ENCODE results near the gene OR4A15.

DNA sequence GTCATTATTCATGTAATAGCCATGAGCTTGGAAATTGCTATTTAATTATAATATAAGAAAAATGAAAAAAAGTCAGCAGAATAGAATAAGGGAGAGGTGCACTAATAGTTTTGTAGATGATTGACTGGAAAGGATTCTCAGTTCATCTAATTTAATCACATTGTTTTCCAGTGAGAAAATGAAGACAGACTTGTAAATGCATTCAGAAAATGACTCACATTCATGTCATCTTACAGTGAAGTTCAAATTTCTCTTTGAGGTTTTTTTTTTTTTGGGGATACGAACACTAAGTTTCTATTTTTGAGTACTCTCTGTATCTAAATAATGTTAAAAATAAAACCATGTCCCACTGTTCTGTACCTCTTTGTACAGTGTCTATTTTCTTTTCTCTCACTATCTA lies 43.3 kb upstream of the OR4A15 start:
- TF ChIP-seq CTCF (IDR thresholded peaks at IDR 0.05) (no peak), ZFX (IDR thresholded peaks at IDR 0.05; ENCODE audit: borderline replicate concordance) (no peak)
